Measurements from ENCODE around the gene PCDHB10.

- TF ChIP-seq CTCF (IDR thresholded peaks at IDR 0.05) (no peak), POLR2A (IDR thresholded peaks at IDR 0.05) (no peak)
Measured at GRCh38 chr5:141149812-141150211, 42.3 kb upstream of the PCDHB10 start, which contains the start of gene PCDHB6.

Measured in lower leg skin (tissue), 3 donors.